ENCODE data around the gene KLHL24.

GRCh38 chr3:183733553-183733952, 98.1 kb downstream of the KLHL24 start:
- TF ChIP-seq POLR2A (IDR thresholded peaks at IDR 0.05) = no peak
- no peak for TF ChIP-seq POLR2AphosphoS5 (IDR thresholded peaks at IDR 0.05; ENCODE audit: insufficient read depth in 1 of 2, low read depth in 1 of 2)
- no peak for TF ChIP-seq CTCF (IDR thresholded peaks at IDR 0.05)
